Measurements from ENCODE around the gene SLC31A1.

The SLC31A1 gene

DNA sequence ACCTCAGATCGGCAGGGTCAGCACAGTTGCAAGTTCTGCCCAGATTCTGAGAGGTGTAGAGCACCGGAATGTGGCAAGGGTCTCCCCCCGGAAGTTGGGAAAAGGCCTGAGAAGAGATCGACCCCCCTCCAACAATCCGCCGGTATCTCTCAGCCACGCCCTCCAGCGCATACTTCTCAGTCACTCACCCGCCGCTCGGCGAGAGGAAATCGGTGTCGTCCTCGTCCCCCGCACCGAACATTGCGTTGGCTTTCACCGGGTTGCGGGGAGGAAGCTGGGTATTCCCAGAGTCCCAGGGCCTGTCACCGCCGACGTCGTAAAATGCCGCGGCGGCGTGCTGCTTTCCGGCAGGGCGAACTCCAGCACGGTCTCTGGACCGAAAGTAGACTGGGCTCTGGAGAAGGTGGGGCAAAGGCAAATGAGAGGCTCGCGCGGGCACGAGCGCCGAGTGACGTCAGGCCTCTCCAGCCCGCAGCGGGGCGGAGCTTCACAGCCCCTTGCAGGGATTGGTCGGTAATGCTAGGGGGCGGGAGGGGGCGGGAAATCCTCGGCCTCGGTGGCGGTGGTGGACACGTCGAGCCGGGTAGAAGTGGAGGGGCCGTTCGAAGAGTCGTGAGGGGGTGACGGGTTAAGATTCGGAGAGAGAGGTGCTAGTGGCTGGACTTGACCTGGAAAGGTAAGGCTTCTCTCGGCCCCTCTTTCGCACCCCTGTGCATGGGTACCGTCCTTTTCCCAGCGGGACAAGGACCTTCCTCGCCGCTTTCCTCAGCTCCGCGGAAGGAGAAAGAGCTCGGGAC, at the start of gene SLC31A1, which contains the start of gene FKBP15:
SLC31A1 (plus strand) TSS at position 542 of the 797 bp plus-strand sequence. CDS start 34,605 bp downstream, outside the sequence.
FKBP15 (minus strand) TSS at position 275 of the 797 bp plus-strand sequence; CDS start at position 241, 34 bp downstream.
- peak; percentile 95 for DNase-seq (ENCODE audit: low read depth)

DNA sequence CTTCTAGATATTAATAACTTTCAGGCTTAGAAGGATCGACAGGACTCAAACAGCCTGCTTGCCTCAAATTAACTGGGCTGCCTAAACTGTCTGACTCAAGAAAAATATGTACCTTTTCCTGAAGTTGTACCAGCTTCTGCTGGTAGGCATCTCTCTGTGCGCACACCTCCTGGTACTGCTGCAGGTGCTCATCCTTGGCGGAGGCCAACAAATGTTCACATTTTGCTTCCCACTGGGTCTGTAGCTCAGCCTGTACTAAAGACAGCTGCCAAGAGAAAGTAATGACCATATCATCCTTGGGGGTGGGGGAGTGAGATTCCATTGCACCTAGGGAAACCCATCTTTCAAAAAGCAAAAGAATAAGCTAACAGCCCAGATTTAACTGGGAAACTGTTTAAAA, 48.0 kb upstream of the SLC31A1 start:
- no peak for DNase-seq (ENCODE audit: low read depth)

GRCh38 chr9:113176803-113177202, 44.5 kb upstream of the SLC31A1 start:
- no peak for DNase-seq (ENCODE audit: low read depth)

DNA sequence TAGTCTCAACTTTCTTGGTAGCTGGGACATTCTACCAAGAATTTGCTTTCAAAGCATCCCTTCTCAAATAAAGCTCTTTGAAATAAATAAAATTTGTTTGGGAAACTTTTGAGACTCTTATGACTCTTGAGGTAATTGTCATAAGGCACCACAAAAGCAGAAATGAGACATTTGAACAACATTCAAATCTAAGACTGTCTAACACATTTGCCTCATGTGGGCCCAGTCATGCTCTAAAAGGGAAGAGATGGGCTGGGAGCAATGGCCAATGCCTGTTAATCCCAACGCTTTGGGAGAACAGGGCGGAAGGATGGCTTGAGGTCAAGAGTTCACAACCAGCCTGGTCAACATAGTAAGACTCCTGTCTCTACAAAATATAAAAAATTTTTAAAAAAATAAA, 44.1 kb upstream of the SLC31A1 start:
- no peak for DNase-seq (ENCODE audit: low read depth)

DNA sequence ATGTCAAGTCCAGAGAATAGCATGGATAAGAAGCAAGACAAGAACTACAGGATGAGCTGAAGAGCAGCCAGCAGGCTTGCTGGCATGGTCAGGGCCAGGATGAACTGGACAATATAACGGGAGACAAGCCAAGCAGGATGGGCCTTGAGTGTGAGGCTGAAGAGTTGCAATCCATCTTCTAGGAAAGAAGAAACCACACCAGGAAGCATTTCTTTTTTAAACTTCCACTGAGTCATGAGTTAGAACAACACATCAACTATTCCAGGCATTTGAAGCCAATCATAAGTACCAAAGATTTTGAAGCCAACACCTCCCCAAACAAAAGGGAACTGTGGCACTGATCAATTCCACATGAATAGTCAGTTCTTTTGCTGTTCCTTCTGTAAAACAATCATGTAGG, 43.3 kb upstream of the SLC31A1 start:
- DNase-seq (ENCODE audit: low read depth) = no peak

GRCh38 chr9:113179839-113180238, 41.5 kb upstream of the SLC31A1 start:
- no peak for DNase-seq (ENCODE audit: low read depth)

DNA sequence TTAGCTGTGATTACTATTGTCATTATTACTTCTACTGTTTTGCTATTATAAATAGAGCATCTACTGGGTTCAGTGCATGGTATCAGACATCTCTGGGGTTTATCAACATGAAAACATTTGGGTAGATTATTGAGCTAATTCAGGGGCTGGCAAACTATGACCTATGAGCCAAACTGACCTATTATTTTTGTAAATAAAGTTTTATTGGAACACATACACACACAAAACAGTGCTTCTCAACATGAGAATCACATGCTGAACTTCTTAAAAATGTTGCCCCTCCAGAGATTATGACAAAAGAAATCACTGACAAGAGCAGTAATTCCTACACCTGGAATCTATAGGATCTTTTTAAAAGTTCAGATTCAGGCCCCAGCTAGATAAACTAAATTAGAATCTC, 40.2 kb upstream of the SLC31A1 start:
- DNase-seq (ENCODE audit: low read depth) = no peak

- DNase-seq (ENCODE audit: low read depth) = no peak
Measured at GRCh38 chr9:113183956-113184488, 37.3 kb upstream of the SLC31A1 start.

DNA sequence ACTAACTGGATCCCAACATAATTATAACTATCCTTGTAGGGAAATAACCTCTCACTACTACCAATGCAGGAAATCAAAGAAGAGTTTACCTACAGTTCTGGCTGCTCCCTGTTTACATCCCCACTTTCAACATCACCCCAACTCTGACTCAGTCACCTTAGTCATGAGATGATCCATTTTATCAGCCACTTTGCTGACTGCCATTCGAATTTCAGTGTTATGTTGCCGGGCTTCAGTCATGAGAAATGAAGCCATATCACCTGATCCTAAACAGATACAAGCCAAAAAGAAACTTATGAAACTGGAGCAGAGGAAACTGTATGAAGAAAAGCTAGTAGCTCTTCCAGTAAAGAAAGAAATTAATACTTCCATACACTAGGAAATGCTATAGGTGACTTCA, 36.8 kb upstream of the SLC31A1 start:
- no peak for DNase-seq (ENCODE audit: low read depth)

GRCh38 chr9:113185271-113185670, 36.1 kb upstream of the SLC31A1 start:
- DNase-seq (ENCODE audit: low read depth) = no peak

GRCh38 chr9:113186137-113186755, 35.1 kb upstream of the SLC31A1 start:
- no peak for DNase-seq (ENCODE audit: low read depth)

GRCh38 chr9:113187929-113188595, 33.3 kb upstream of the SLC31A1 start:
- DNase-seq (ENCODE audit: low read depth) = no peak

- no peak for DNase-seq (ENCODE audit: low read depth)
Measured at GRCh38 chr9:113192455-113192854, 28.9 kb upstream of the SLC31A1 start.

DNA sequence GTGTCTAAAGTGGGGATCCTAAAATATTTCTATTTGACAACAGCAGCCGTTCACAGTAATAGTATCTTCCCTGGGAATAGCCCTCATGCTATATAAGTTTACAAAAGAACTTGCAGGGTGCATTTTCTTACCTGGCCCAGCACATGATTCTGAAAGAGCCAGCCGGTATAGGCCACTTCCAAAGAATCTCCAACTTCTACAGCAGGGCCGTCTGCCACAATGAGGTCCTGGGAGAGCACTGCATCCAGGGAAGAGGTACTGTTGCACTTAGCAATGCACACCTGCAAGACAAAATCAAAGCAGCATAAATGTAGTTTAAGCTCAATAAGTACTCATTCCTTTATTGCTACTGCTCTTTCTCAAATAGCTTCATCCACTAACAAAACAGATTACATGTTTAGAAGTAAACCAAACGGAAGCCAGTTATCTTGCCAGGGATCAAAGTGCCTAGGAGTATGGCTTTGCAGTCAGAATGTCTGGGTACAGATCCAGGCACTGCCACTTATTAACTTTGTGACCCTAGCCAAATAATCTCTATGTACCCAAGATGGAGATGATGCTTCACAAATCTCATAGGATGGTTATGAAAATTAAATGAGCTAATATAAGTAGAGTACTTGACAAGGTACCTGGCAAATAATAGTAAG, 21.5 kb upstream of the SLC31A1 start:
- DNase-seq (ENCODE audit: low read depth) = no peak

DNA sequence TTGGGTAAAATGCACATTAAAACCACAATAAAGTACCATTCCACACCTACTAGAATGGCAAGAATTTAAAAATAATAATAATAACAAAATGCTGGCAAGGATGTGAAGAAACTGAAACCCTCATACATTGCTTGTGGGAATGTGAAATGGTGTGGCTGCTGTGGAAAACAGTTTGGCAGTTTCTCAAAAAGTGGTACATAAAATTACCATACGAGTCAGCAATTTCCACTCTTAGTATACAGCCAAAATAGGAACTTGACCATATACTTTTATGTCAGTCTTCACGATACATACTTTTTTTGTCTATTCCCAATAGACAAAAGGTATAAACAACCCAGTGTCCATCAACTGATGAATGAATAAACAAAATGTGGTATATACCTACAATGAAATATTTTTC, 15.9 kb upstream of the SLC31A1 start:
- DNase-seq (ENCODE audit: low read depth) = no peak

- no peak for DNase-seq (ENCODE audit: low read depth)
Measured at GRCh38 chr9:113205861-113206260, 15.5 kb upstream of the SLC31A1 start.

GRCh38 chr9:113210815-113211214, 10.5 kb upstream of the SLC31A1 start:
- DNase-seq (ENCODE audit: low read depth) = no peak

DNA sequence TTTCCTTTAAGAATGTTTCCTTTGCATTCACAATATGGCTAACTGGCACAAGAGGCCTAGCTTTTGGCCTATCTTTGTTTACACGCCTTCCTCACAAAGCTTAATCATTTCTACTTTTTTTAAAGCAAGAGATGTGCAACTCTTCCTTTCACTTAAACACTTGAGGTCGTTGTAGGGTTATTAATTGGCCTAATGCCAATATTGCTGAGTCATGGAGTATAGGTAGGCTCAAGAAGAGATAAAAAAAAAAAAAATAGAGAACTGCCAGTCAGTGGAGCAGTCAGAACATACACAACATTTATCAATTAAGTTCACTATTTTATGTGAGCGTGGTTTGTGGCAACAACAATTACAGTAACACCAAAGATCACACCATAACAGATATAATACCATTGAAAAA, 6.2 kb upstream of the SLC31A1 start:
- no peak for DNase-seq (ENCODE audit: low read depth)

GRCh38 chr9:113216406-113216805, 4.9 kb upstream of the SLC31A1 start:
- no peak for DNase-seq (ENCODE audit: low read depth)

GRCh38 chr9:113219186-113219936, 2.0 kb upstream of the SLC31A1 start:
- no peak for DNase-seq (ENCODE audit: low read depth)

GRCh38 chr9:113219969-113220368, 1.4 kb upstream of the SLC31A1 start:
- no peak for DNase-seq (ENCODE audit: low read depth)
